GM12878 (cell line): Measurements from ENCODE around the gene EP400. TPM values are rescaled to one million over a fixed set of nuclear protein-coding genes. Genes with fewer than 3 reads are reported as not detected.
"Not testable (repeated sequence)": the region's sequence is repeated elsewhere in the genome, so short reads cannot be mapped to it uniquely, and the experiment has no call there.

Experiments
- ATAC-seq: fragments of 200-7000 bp; cut with Tn5 transposase; 3 replicates; pipeline ENCODE4 v1.9.1; 2020; ENCODE audit warnings: mild to moderate bottlenecking, moderate library complexity
- BruUV-seq: library from RNA; stranded (reverse); fragments of 400-500 nt; replicated peaks from 2 replicates; lab custom pipeline; 2021; lab: Mats Ljungman, UMichigan
- CTCF ChIA-PET: fragments of 300-600 bp; sonication (Branson Sonifier 250); formaldehyde crosslinking; extraction: SDS; loops from one replicate; lab custom pipeline; 2021; ENCODE audit warnings: inconsistent platforms; lab: Yijun Ruan, JAX
- POLR2A ChIA-PET: fragments of 350-600 bp; formaldehyde crosslinking; extraction: SDS; loops from one replicate; lab custom pipeline; 2021; ENCODE audit warnings: inconsistent platforms; lab: Charles Lee
- RAD21 ChIA-PET: fragments of 300-600 bp; sonication (Branson Sonifier 250); formaldehyde crosslinking; loops from one replicate; lab custom pipeline; 2023; ENCODE audit warnings: antibody characterized with exemption; ENCODE audit not compliant: unreplicated experiment; lab: Charles Lee
- SMC1A ChIA-PET: fragments of 300-600 bp; sonication (Branson Sonifier 250); formaldehyde crosslinking; loops from one replicate; lab custom pipeline; 2023; ENCODE audit not compliant: unreplicated experiment, uncharacterized antibody; lab: Charles Lee
- DNase-seq: peaks from one replicate; pipeline ENCODE4 v3.0.0-alpha.2; 2011; ENCODE audit warnings: low read depth, low spot score
- FAIRE-seq: peaks from 3 replicates; lab custom pipeline; 2011; peaks lifted over from hg19 to GRCh38; lab: Jason Lieb, UNC
- H2AFZ ChIP-seq: 2 replicates; pipeline ENCODE4 v1.6.0; 2011; ENCODE audit warnings: low read depth, low read length, control low read depth; ENCODE audit not compliant: control insufficient read depth
- H3K27ac ChIP-seq: 2 replicates; pipeline ENCODE4 v1.5.1; 2011; ENCODE audit warnings: control low read depth; ENCODE audit not compliant: control insufficient read depth, insufficient read depth
- H3K27me3 ChIP-seq, 2 experiments: replicated peaks in 1 of 2; 2 replicates each; pipeline versions ENCODE4 v1.6.0 to v1.6.1; 2011; ENCODE audit warnings: low read length in 1 of 2; ENCODE audit not compliant: control insufficient read depth in 2 of 2, insufficient read depth in 2 of 2
- H3K36me3 ChIP-seq, 2 experiments: 2 replicates each; pipeline ENCODE4 v1.5.1; 2011; ENCODE audit warnings: low read length in 1 of 2; ENCODE audit not compliant: control insufficient read depth in 2 of 2, insufficient read depth in 2 of 2
- H3K4me1 ChIP-seq: 2 replicates; pipeline ENCODE4 v1.6.1; 2011; ENCODE audit warnings: mild to moderate bottlenecking, low read length, moderate library complexity, mixed read lengths; ENCODE audit not compliant: control insufficient read depth, insufficient read depth
- H3K4me2 ChIP-seq: 2 replicates; pipeline ENCODE4 v1.6.0; 2011; ENCODE audit warnings: control low read depth; ENCODE audit not compliant: control insufficient read depth, insufficient read depth
- H3K4me3 ChIP-seq: fragments of 200-600 bp; sonication (generic); 2 replicates; pipeline ENCODE4 v1.5.1; 2016
- H3K79me2 ChIP-seq: 2 replicates; pipeline ENCODE4 v1.6.0; 2011; ENCODE audit warnings: low read length; ENCODE audit not compliant: control insufficient read depth, insufficient read depth
- H3K9ac ChIP-seq: 2 replicates; pipeline ENCODE4 v1.8.0; 2011; ENCODE audit warnings: low read length, control low read depth, mixed read lengths; ENCODE audit not compliant: control insufficient read depth, insufficient read depth
- H3K9me3 ChIP-seq: replicated peaks from 3 replicates; pipeline ENCODE4 v1.5.1; 2011; ENCODE audit warnings: mild to moderate bottlenecking, low read length; ENCODE audit not compliant: control insufficient read depth, insufficient read depth
- H4K20me1 ChIP-seq: 2 replicates; pipeline ENCODE4 v1.6.0; 2011; ENCODE audit not compliant: control insufficient read depth, insufficient read depth
- BRCA1 ChIP-seq: IDR thresholded peaks from 2 replicates; pipeline ENCODE4 v1.6.1; 2011; ENCODE audit warnings: low read depth, low read length, improper control_type of control experiment
- NR2F1 ChIP-seq: fragments of 450-650 bp; conservative IDR thresholded peaks from 2 replicates; pipeline ENCODE4 v1.6.1; 2017; ENCODE audit warnings: mild to moderate bottlenecking
- RELB ChIP-seq: fragments of 450-650 bp; IDR thresholded peaks from 2 replicates; pipeline ENCODE4 v1.6.1; 2017; ENCODE audit warnings: low read depth, mild to moderate bottlenecking, moderate library complexity
- WGBS: methylation state at CpG from one replicate; pipeline ENCODE4 v1.1.6; 2016; ENCODE audit warnings: low lambda C conversion rate; ENCODE audit not compliant: insufficient replicate concordance, insufficient coverage; ENCODE audit errors: missing lambda C conversion rate; 5-methylcytosine and 5-hydroxymethylcytosine counted together
- in situ Hi-C: fragments of 300-500 bp; cut with MboI; formaldehyde crosslinking; loops from 9 replicates; pipeline ENCODE4 v1.14.3; 2018; ENCODE audit warnings: mixed read lengths
- intact Hi-C: fragments of 100-400 bp; cut with micrococcal nuclease; formaldehyde crosslinking; loops from one replicate; pipeline ENCODE4 v1.14.2; 2022; ENCODE audit not compliant: unreplicated experiment
- polyA plus RNA-seq, 11 experiments: library from polyadenylated mRNA; depleted of rRNA in 4 of 11; unstranded in 6 of 11; stranded (reverse) in 5 of 11; fragments of >200 nt; fragmentation: Nextera tagmentation in 4 of 11; fragmentation: Illumina TruSeq in 1 of 11; extraction: Ambion mirVana in 4 of 11; extraction: Trizol in 1 of 11; gene quantifications; 1 replicate in 1 of 11; 2 replicates in 10 of 11; pipeline versions ENCODE4 v1.2.1 to v1.2.3, GENCODE V29; 2011 to 2016; ENCODE audit warnings: inconsistent platforms in 2 of 11, missing spikeins in 2 of 11, low read depth in 1 of 11
- total RNA-seq, 4 experiments: library from RNA; depleted of rRNA in 3 of 4; stranded (reverse); fragments of >200 nt in 3 of 4; fragmentation: Illumina TruSeq in 1 of 4; extraction: Trizol in 1 of 4; gene quantifications; 2 replicates each; pipeline versions ENCODE4 v1.2.1 to v1.2.3, GENCODE V29; 2013 to 2021
- TF ChIP-seq, protein P1 (sequence below): fragments of 450-650 bp; IDR thresholded peaks from 2 replicates; pipeline ENCODE4 v1.6.1; 2017; ENCODE audit warnings: mild to moderate bottlenecking
- TF ChIP-seq, protein P2 (sequence below), 3 experiments: IDR thresholded peaks in 2 of 3; conservative IDR thresholded peaks in 1 of 3; 2 replicates each; pipeline ENCODE4 v1.5.1; 2011; ENCODE audit warnings: low read depth in 3 of 3, low read length in 3 of 3, mild to moderate bottlenecking in 3 of 3, control low read depth in 2 of 3, moderate library complexity in 2 of 3, inconsistent platforms in 1 of 3, mixed read lengths in 1 of 3; ENCODE audit not compliant: control insufficient read depth in 2 of 3, insufficient read depth in 1 of 3; ENCODE audit errors: extremely low read depth in 1 of 3

Gene EP400
- total and polyA plus RNA-seq, 10 of the 15 experiments (the other 5 are each of a cell fraction or from before 2014, with no cell fraction given) = 3.8 to 44.2 (median 8.4) TPM

DNA sequence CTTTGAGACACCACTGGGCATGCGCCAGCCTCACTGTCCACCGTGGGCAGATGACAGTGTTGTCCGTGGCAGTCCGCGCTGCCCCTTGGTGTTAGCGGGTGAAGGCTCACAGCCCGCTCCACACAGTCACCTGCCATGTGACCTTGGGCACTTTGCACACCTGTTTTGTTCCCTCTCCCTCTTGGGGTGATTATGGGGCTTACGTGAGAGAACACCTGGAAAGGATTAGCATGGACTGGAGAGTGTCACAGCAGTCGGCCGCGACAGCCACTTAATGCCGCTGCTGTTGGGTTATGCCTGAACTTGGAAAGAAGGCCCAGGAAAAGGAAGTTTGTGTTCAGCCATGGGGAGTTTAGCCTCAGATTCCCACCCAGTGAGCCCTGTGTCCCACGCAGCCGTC, 100.1 kb downstream of the EP400 start (continued):
- TF ChIP-seq RELB = no peak
- no peak for TF ChIP-seq NR2F1
- TF ChIP-seq BRCA1 = no peak

GRCh38 chr12:132051718-132052117, 102.0 kb downstream of the EP400 start:
- SMC1A ChIA-PET, intact Hi-C loops, FAIRE-seq, H3K27me3 ChIP-seq, H3K27ac ChIP-seq, H3K9me3 ChIP-seq, in situ Hi-C loops: not testable (repeated sequence)
- H3K36me3 ChIP-seq = peaks cover 30 to 35% of the 10 kb centered on the region in 2 experiments
- TF ChIP-seq, protein P1, sequence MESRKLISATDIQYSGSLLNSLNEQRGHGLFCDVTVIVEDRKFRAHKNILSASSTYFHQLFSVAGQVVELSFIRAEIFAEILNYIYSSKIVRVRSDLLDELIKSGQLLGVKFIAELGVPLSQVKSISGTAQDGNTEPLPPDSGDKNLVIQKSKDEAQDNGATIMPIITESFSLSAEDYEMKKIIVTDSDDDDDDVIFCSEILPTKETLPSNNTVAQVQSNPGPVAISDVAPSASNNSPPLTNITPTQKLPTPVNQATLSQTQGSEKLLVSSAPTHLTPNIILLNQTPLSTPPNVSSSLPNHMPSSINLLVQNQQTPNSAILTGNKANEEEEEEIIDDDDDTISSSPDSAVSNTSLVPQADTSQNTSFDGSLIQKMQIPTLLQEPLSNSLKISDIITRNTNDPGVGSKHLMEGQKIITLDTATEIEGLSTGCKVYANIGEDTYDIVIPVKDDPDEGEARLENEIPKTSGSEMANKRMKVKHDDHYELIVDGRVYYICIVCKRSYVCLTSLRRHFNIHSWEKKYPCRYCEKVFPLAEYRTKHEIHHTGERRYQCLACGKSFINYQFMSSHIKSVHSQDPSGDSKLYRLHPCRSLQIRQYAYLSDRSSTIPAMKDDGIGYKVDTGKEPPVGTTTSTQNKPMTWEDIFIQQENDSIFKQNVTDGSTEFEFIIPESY = peak; percentile 90
- TF ChIP-seq, protein P2, sequence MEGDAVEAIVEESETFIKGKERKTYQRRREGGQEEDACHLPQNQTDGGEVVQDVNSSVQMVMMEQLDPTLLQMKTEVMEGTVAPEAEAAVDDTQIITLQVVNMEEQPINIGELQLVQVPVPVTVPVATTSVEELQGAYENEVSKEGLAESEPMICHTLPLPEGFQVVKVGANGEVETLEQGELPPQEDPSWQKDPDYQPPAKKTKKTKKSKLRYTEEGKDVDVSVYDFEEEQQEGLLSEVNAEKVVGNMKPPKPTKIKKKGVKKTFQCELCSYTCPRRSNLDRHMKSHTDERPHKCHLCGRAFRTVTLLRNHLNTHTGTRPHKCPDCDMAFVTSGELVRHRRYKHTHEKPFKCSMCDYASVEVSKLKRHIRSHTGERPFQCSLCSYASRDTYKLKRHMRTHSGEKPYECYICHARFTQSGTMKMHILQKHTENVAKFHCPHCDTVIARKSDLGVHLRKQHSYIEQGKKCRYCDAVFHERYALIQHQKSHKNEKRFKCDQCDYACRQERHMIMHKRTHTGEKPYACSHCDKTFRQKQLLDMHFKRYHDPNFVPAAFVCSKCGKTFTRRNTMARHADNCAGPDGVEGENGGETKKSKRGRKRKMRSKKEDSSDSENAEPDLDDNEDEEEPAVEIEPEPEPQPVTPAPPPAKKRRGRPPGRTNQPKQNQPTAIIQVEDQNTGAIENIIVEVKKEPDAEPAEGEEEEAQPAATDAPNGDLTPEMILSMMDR (IDR thresholded peaks at IDR 0.05 in 2 of 3, conservative IDR thresholded peaks at IDR 0.05 in 1 of 3; ENCODE audit: control insufficient read depth in 2 of 3, extremely low read depth in 1 of 3, insufficient read depth in 1 of 3, low read depth in 3 of 3, low read length in 3 of 3) = peak in 2 of 3 experiments; percentile 4 to 40; a peak in 3 of 6 replicates
- TF ChIP-seq, all 136 proteins: peak for 2; not testable (repeated sequence) for 134
- H3K79me2 ChIP-seq, DNase-seq, H3K4me1 ChIP-seq, H3K4me2 ChIP-seq, H2AFZ ChIP-seq, CTCF ChIA-PET, BruUV-seq, H3K9ac ChIP-seq, ATAC-seq, H3K4me3 ChIP-seq, RAD21 ChIA-PET, H4K20me1 ChIP-seq, POLR2A ChIA-PET: not testable (repeated sequence)
- WGBS = 91% methylated on average over 12 of the region's 13 CpGs
